Hepatocyte (in vitro differentiated cells): ENCODE data around the gene EIF4B. TPM values are rescaled to one million over a fixed set of nuclear protein-coding genes. Genes with fewer than 3 reads are reported as not detected.

ENCODE experiments used
- microRNA-seq: library from miRNA; unstranded; fragments of <30 nt; microRNA quantifications from one replicate; pipeline ENCODE4, GENCODE V29; 2017
- polyA plus RNA-seq: library from polyadenylated mRNA; unstranded; fragments of >200 nt; fragmentation: Nextera tagmentation; extraction: Ambion mirVana; gene quantifications from 2 replicates; pipeline ENCODE4 v1.2.1, GENCODE V29; 2016
- small RNA-seq: library from RNA; depleted of rRNA; stranded (forward); fragments of <200 nt; gene quantifications from one replicate; pipeline ENCODE3, GENCODE V24; 2014
- total RNA-seq: library from RNA; depleted of rRNA; stranded (reverse); fragments of >200 nt; gene quantifications from 2 replicates; pipeline ENCODE4 v1.2.3, GENCODE V29; 2014

The EIF4B gene
- total and polyA plus RNA-seq, 2 experiments from 2014 or later: 53.5 to 435 TPM

Small RNAs within 50 kb of the gene (microRNA-seq; reads per million reads assigned to microRNA genes)
- gene MIR6757: 4.0 reads per million

Small RNAs within 50 kb of the gene (small RNA-seq; reads per million reads assigned to genes)
- not detected for gene MIR6757

Other genes with a start within 250 kb of the EIF4B start
- not detected in 2 replicates for gene KRT76, start 229.1 kb upstream of the EIF4B start, total RNA-seq
- gene KRT76, start 229.1 kb upstream of the EIF4B start, polyA plus RNA-seq: not detected in 2 replicates
- not detected in 2 replicates for gene KRT3, start 210.3 kb upstream of the EIF4B start, total RNA-seq
- gene KRT3, start 210.3 kb upstream of the EIF4B start, polyA plus RNA-seq: 0.43 TPM in 1 of 2 replicates, not detected in the other
- gene KRT4, start 192.3 kb upstream of the EIF4B start, total RNA-seq: 8.7 and 9.6 TPM in 2 replicates
- gene KRT4, start 192.3 kb upstream of the EIF4B start, polyA plus RNA-seq: 4.2 and 7.2 TPM in 2 replicates
- gene KRT79, start 172.1 kb upstream of the EIF4B start, total RNA-seq: 0.07 TPM in 1 of 2 replicates, not detected in the other
- gene KRT79, start 172.1 kb upstream of the EIF4B start, polyA plus RNA-seq: 0.44 TPM in 1 of 2 replicates, not detected in the other
- gene KRT78, start 157.5 kb upstream of the EIF4B start, total RNA-seq: 0.08 TPM in 1 of 2 replicates, not detected in the other
- not detected in 2 replicates for gene KRT78, start 157.5 kb upstream of the EIF4B start, polyA plus RNA-seq
- 1,376 and 1,381 TPM in 2 replicates for gene KRT8, start 101.4 kb upstream of the EIF4B start, total RNA-seq
- 2,058 and 2,283 TPM in 2 replicates for gene KRT8, start 101.4 kb upstream of the EIF4B start, polyA plus RNA-seq
- 676 and 753 TPM in 2 replicates for gene KRT18, start 57.3 kb upstream of the EIF4B start, total RNA-seq
- 1,621 and 1,849 TPM in 2 replicates for gene KRT18, start 57.3 kb upstream of the EIF4B start, polyA plus RNA-seq
- 15.9 and 16.9 TPM in 2 replicates for gene TNS2, start 43.6 kb downstream of the EIF4B start, total RNA-seq
- 32.2 and 41.8 TPM in 2 replicates for gene TNS2, start 43.6 kb downstream of the EIF4B start, polyA plus RNA-seq
- 19.3 and 20.9 TPM in 2 replicates for gene SPRYD3, start 72.9 kb downstream of the EIF4B start, total RNA-seq
- gene SPRYD3, start 72.9 kb downstream of the EIF4B start, polyA plus RNA-seq: 24.6 and 25.8 TPM in 2 replicates
- gene IGFBP6, start 91.2 kb downstream of the EIF4B start, total RNA-seq: 21.8 and 25.1 TPM in 2 replicates
- 81.2 and 86.0 TPM in 2 replicates for gene IGFBP6, start 91.2 kb downstream of the EIF4B start, polyA plus RNA-seq
- gene SOAT2, start 97.0 kb downstream of the EIF4B start, total RNA-seq: 18.9 and 21.8 TPM in 2 replicates
- gene SOAT2, start 97.0 kb downstream of the EIF4B start, polyA plus RNA-seq: 28.9 and 29.4 TPM in 2 replicates
- gene ZNF740, start 174.3 kb downstream of the EIF4B start, total RNA-seq: 13.2 and 23.2 TPM in 2 replicates
- 4.4 and 4.6 TPM in 2 replicates for gene ZNF740, start 174.3 kb downstream of the EIF4B start, polyA plus RNA-seq
- gene CSAD, start 174.5 kb downstream of the EIF4B start, total RNA-seq: 14.1 and 16.8 TPM in 2 replicates
- gene CSAD, start 174.5 kb downstream of the EIF4B start, polyA plus RNA-seq: 14.3 and 15.7 TPM in 2 replicates
- 0.23 TPM in 1 of 2 replicates, not detected in the other for gene ITGB7, start 200.8 kb downstream of the EIF4B start, total RNA-seq
- gene ITGB7, start 200.8 kb downstream of the EIF4B start, polyA plus RNA-seq: 1.0 TPM in 1 of 2 replicates, not detected in the other
- gene RARG, start 225.8 kb downstream of the EIF4B start, total RNA-seq: 15.1 and 20.9 TPM in 2 replicates
- gene RARG, start 225.8 kb downstream of the EIF4B start, polyA plus RNA-seq: 24.7 and 28.1 TPM in 2 replicates